GM19351 (cell line): ENCODE measurements around the gene RAP1A.

ENCODE experiments used
- ATAC-seq: cut with Tn5 transposase; IDR thresholded peaks from one replicate; pipeline ENCODE4 v1.9.1; 2021; ENCODE audit warnings: mild to moderate bottlenecking, moderate library complexity; ENCODE audit not compliant: unreplicated experiment

Gene RAP1A

GRCh38 chr1:111619635-111620440 is at the start of gene RAP1A:
TSS of gene RAP1A (plus strand) at chr1:111619789. CDS start at chr1:111691361, 71,572 bp downstream.
- ATAC-seq, result peak; percentile 55

DNA sequence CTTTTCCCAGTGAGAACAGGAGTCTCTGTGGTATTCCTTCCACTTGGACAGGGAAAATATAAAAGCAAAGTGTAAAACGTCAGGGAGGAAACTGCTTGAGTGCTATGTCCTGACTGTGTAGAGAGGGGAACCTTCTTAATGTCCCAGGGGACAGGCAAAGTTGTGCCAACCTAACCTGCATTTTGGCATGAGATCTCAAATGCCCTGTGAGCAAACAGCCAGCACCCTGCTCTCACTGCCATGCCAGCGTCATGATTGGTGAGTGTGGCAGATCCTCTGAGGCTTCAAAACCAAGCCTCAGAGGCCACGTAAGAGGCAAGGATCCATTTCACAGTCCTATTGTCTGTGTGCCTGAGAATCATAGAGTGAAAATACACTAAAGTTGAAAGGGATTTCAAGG is 49.7 kb upstream of the RAP1A start:
- no peak for ATAC-seq

- ATAC-seq, result peak; percentile 60
These were observed 48.8 kb upstream of the RAP1A start for GRCh38 chr1:111570781-111571181.

DNA sequence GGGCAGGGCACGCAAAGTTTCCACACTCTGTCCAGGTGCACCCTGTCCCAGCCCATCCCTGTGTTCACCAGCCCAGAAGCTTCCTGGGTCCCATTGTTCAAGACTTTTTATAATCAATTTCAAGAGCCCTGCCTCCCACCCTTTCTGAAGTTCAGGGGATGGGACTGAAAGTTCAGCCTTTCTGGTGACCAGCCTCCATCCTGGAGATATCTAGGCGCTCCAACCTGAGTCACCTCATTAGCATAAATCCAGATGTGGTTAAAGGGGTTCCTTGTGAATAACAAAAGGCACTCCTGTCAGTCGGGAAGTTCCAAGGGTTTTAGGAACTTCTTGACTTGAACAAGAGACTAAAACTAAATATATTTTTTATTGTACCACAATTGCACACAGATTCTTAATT is 48.4 kb upstream of the RAP1A start:
- no peak for ATAC-seq

DNA sequence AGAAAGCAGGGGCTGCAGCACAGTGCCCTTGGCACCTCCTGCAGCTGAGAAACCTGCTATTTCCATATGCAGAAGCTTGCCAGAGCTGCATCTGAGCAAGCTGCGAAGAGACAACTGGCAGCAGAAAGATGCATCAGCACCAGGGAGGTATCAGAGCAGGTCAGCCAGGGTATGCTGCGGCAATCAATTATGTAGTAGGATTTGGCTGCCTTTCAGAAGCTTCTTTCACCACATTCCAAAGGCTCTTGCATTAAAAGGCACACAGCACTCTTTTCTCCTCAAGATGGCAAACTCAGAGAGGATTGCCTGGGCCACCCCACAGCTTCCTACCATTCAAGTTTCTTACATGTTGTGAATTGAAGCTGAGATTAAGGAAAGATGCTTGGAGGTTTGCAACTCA is 47.6 kb upstream of the RAP1A start:
- ATAC-seq, result no peak

DNA sequence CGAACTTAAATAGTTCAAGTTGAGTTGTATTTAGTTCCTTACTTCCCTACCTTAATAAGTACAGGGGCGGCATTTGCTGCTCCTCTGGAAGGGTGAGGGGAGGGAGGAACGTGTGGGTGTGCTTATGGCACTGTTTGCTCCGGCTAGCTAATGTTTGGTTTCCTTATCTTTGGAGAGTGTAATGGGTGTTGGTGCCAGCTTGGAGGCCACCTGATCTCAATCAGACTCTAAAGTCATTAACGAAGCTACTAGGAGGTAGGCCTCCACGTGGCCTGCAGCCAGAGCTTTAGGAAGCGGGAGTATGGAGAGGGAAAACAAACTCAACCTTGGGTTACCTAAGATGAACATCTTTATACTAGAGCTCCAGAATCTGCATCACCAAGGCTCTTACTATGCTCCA is 43.0 kb upstream of the RAP1A start:
- ATAC-seq, result no peak

- no peak for ATAC-seq
These were observed 41.8 kb upstream of the RAP1A start for GRCh38 chr1:111577814-111578213.

- no peak for ATAC-seq
These were observed 38.4 kb upstream of the RAP1A start for GRCh38 chr1:111581166-111581565.

- no peak for ATAC-seq
These were observed 37.6 kb upstream of the RAP1A start for GRCh38 chr1:111582016-111582415.

DNA sequence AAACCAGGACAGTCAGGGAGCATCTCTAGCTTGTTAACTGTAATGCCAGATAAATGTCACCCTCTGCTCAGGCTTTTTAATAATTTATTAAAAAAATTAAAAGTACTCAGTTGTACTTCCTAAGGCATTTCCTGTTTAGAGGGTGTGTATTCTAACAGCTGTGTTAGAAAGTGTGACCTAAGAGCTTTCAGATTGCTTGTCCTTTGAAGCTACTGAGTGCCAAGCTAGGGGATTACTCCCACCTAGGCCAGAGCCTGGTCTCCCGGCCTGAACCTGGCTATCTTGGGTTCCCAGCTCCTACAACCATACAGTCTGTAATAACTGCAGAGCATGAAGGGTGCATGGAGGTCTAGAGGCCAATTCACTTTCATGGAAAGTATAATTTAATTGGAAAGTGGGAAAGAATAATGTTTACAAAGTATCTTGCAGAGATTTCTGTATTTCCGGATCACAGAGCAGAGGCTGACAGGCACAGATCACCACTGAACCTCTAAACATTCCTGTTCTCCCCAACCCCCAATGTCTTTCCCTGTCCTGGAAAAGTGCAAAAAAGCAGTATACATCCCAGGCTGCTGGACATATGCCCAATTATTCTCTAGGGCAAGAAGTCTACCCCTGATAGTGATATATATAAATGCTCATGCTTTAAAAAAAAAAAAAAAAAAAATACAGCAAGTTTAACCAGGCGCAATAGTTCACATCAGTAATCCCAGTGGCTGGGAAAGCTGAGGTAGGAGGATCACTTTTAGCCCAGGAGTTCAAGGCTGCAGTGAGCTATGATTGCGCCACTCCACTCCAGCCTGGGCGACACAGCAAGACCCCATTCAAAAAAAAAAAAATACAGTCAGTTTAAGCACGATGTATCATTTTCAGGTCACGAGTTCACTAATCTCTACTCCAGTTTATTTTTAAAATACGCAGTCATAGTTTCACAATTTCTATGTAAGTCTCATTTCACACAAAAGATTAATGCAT is 36.7 kb upstream of the RAP1A start:
- no peak for ATAC-seq

DNA sequence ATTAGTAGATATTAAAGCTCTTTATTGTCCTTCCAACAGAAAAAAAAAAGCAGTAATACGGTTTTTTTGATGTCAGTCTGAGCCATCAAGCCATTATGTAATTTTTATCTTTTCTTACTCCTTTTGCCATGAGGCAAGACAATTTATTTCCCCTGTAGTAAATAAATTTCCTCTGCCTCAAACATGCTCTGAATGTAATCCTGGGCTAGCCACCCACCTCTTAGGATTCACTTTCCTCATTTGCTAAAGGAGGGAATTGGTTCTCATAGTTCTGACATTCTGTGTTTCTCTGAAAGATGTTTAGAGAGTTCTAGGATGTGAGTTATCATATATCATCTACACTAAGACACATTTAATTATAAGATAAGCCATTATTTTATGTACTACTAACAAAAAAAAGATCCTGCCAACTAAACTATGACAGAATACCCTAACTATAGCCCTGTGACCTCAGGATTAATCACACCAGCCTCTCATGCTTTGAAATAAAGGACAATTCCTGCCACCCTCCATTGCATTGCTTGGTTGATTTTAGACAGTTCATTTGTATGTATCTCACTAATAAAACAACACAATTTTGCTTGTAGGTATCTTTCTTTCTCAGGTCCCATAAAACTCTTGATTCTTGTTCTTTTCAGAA is 34.0 kb upstream of the RAP1A start:
- no peak for ATAC-seq

DNA sequence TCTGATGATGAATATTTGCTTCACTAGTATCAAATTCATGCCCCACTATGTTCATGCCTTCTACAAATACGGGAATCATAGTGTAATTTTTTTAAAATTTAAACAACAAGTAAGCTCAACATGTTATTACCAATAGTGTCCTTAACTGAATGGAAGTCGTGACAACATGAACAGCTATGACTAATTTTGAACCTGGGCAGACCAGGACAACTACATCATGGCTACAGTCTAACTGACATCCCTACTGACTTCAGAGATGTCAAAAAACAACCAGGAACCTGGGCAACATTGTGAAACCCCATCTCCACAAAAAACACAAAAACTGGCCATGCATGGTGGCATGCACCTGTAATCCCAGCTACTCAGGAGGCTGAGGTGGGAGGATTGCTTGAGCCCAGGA is 33.5 kb upstream of the RAP1A start:
- ATAC-seq, result no peak

DNA sequence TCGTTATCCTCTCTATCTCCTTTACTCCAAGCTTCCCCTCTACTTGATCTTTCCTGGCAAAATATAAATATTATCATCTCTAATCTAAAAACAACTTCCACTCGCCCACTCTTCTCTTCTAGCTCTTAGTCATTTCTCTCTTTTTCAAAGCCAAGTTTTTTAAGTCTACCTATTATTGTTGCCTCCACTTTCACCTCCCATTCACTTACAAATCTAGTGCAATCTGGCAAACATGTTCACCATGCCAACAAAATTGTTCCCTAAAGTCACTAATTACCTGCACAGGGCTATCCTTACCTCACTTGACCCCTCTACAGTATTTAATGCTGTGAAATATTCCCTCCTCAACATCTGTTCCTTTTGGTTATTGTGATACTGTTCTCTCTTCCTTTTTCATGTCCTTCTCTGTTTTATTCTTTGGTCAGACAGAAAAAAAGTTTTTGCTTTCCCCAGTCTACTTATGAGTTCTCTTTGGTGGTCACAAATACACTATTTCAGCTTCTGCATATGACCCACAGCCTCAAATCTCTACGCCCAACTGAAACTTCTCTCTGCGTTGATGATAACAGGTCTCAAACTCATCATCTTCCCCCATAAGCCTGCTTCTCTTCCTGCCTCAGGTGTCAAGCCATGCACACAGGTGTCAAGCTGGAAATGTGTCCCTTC is 31.9 kb upstream of the RAP1A start:
- peak; percentile 41 for ATAC-seq

GRCh38 chr1:111591937-111592336 is 27.7 kb upstream of the RAP1A start:
- no peak for ATAC-seq

- peak; percentile 77 for ATAC-seq
These were observed 26.9 kb upstream of the RAP1A start for GRCh38 chr1:111592389-111593361.

DNA sequence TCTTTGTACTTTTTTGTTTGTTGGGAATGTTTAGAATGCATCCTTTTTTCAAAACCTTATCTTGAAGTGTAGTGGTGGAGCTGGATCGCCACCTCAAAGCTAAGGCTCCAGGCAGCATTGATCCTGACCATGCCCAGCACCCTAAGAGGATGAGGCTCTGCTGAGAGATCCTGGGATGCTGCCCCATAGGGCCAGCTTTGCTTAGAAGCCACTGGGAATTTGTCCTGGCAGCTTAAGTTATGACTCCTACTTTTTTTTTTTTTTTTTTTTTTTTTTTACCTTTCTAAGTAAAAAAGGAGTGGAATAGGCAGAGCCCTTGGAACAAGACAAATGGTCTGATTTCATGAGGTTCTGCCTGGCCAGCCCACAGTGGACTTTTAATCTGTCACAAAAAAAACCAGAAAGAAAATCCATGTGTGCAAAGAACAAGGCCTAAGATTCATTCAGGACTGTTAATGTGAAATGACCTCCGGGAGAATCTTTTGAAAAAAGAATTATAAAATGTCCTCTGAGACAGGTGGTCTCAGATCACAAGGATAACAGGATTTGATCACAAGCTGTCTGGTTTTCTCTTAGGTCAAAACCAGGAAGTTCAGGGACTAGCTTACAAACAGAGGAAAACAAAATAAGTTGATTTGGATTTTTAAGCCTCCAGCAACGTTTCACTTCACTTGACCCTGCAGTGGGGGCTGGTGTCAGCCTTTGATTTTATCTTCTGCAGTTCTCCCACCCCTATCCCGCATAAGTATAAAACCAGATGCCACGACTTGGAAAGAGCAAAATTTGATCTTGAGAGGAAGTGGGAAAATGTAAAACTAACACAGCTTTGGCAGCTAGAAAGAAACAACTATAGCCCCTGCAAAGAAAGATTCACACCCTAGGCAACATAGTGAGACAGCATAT is 25.9 kb upstream of the RAP1A start:
- no peak for ATAC-seq

DNA sequence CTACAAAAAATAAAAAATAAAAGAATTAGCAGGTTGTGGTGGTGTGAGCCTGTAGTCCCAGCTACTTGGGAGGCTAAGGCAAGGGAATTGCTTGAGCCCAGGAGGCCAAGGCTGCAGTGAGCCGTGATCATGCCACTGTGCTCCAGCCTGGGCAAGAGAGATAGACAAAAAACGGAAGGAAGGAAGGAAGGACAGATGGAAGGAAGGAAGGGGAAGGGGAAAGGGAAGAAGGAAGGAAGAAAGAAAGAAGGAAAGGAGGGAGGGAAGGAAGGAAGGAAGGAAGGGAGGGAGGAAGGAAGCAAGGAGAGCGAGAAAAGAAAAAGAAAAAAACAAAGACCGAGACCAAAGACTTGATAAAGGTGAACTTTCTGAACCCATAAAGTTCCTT is 25.3 kb upstream of the RAP1A start:
- no peak for ATAC-seq

DNA sequence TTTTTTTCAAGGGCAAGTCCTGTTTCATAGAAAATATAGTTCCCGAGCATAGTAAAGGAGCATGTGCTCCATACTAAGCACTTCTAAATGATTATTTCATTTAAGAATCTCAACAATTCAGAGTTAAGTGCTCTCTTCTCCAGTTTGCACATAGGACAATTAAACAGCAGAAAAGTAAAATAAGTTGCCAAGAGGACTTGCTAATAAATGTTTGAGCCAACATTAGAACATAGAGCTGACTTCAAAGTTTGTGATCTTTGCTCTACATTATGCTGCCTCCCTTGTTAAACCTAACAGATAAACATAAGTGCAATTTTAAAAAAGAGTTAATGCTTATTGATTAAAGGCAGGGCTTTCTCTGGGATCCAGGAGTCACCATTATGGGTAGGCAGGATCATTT is 23.8 kb upstream of the RAP1A start:
- no peak for ATAC-seq

GRCh38 chr1:111596499-111596898 is 23.1 kb upstream of the RAP1A start:
- ATAC-seq, result no peak
